GM12865 (cell line): ENCODE results near the gene POC5.

Experiments used
- DNase-seq: peaks from one replicate; pipeline ENCODE4 v3.0.0; 2010; ENCODE audit warnings: low read depth
- H3K4me3 ChIP-seq: 2 replicates; pipeline ENCODE4 v1.5.1; 2011; ENCODE audit warnings: mild to moderate bottlenecking, low read depth, low read length, control low read depth
- CTCF ChIP-seq: IDR thresholded peaks from 2 replicates; pipeline ENCODE4 v1.5.1; 2011; ENCODE audit warnings: low read length, control low read depth, low read depth, inconsistent platforms; ENCODE audit not compliant: insufficient read depth; ENCODE audit errors: missing control alignments

POC5 gene

GRCh38 chr5:75668977-75669689 lies 48.1 kb downstream of the POC5 start:
- peak overlapping the region; percentile 55 for H3K4me3 ChIP-seq

GRCh38 chr5:75668445-75668844 lies 48.8 kb downstream of the POC5 start:
- H3K4me3 ChIP-seq: peak overlapping the region; percentile 55
- no peak for DNase-seq

More at GRCh38 chr5:75668977-75669689, 48.1 kb downstream of the POC5 start:
- DNase-seq: peak; percentile 88
- no peak for TF ChIP-seq CTCF

GRCh38 chr5:75667586-75667985 lies 49.7 kb downstream of the POC5 start:
- no peak for DNase-seq
- TF ChIP-seq CTCF: no peak
- H3K4me3 ChIP-seq: no peak overlapping the region

More at GRCh38 chr5:75668445-75668844, 48.8 kb downstream of the POC5 start:
- TF ChIP-seq CTCF: no peak

GRCh38 chr5:75666801-75667200 lies 50.4 kb downstream of the POC5 start:
- H3K4me3 ChIP-seq: no peak overlapping the region

GRCh38 chr5:75664979-75665378 lies 52.3 kb downstream of the POC5 start:
- no peak for DNase-seq
- H3K4me3 ChIP-seq: no peak overlapping the region
- no peak for TF ChIP-seq CTCF

More at GRCh38 chr5:75666801-75667200, 50.4 kb downstream of the POC5 start:
- TF ChIP-seq CTCF: no peak
- no peak for DNase-seq

- TF ChIP-seq CTCF: no peak
- H3K4me3 ChIP-seq: no peak overlapping the region
- no peak for DNase-seq
Observed at GRCh38 chr5:75663579-75664284, 53.5 kb downstream of the POC5 start.

- no peak for TF ChIP-seq CTCF
- no peak for DNase-seq
- no peak overlapping the region for H3K4me3 ChIP-seq
Observed at GRCh38 chr5:75662061-75662460, 55.2 kb downstream of the POC5 start.
